ENCODE results near the gene PRR33. TPM values are rescaled to one million over a fixed set of nuclear protein-coding genes. Genes with fewer than 3 reads are reported as not detected.

The PRR33 gene
- total and polyA plus RNA-seq, 9 donors: 0.01 TPM; not detected in 8

DNA sequence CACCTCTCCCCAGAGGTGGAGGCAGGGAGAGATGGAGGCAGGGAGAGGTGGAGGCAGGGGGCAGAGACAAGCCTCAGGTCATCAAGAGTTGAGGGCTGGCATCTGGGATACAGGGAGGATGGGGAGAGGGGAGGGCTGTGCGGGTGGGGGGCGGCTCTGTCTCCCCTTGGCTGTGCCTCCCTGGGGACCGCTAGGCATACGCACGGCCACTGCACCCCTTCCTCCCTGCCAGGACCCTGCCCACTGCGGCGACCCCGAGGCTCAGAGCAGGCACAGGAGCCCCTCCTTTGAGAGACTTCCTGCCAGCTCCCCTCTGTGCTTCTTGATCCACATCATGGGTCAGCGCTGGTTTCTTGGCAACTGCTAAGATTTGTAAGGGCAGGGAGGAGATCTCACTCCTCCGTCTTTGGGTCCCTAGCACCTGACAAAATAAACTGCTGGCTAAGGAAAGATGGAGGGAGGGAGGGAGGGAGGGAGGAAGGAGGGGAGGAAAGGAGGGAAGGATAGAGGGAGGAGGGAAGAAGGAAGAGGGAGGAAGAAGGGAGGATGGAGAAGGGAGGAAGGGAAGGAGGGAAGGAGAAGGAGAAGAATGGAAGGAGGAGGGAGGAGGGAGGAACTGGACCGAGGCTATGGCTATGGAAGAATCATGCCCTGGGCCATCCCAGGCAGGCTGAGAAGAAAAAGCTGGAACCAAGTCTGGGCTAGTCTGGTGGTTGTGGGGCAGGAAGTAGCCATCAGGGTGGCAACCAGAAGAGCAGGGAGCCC, 18.5 kb downstream of the PRR33 start:
- 5 to 23% (median 13%) methylated on average over 6 to 11 of the region's 11 CpGs for WGBS, 3 donors

DNA sequence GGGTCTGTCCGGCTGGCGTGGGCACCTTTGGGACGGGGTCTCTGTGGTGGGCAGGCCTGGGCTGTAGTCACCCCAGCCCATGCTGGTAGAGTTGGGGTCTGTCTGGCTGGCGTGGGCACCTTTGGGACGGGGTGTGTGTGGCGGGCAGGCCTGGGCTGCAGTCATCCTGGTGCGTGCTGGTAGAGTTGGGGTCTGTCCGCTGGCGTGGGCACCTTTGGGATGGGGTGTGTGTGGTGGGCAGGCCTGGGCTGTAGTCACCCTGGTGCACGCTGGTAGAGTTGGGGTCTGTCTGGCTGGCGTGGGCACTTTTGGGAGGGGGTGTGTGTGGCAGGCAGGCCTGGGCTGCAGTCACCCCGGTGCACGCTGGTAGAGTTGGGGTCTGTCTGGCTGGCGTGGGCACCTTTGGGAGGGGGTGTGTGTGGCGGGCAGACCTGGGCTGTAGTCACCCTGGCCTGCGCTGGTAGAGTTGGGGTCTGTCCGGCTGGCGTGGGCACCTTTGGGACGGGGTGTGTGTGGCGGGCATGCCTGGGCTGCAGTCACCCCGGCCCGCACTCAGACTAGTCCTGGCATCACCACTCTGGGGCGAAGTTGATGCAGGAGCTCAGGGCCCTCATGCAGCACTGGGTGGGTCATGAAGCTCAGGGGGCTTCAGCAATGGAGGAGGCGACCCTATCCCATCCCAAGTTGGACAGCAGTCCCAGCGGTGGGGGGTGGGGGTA, 19.3 kb downstream of the PRR33 start:
- Histone ChIP-seq H3K4me1 (ENCODE audit: insufficient read depth) (peaks cover 2% of the 10 kb centered on the region), H3K36me3 (no peaks in the 10 kb centered on the region), H3K27ac (no peak overlapping the region), H3K27me3 (no peaks in the 10 kb centered on the region), H3K9me3 (no peaks in the 10 kb centered on the region), H3K4me3 (no peak overlapping the region)
- DNase-seq: peak in 2 of 5 donors; percentile 17 to 39
- TF ChIP-seq POLR2A (IDR thresholded peaks at IDR 0.05) (no peak), EP300 (IDR thresholded peaks at IDR 0.05) (no peak)
- TF ChIP-seq, protein P1, sequence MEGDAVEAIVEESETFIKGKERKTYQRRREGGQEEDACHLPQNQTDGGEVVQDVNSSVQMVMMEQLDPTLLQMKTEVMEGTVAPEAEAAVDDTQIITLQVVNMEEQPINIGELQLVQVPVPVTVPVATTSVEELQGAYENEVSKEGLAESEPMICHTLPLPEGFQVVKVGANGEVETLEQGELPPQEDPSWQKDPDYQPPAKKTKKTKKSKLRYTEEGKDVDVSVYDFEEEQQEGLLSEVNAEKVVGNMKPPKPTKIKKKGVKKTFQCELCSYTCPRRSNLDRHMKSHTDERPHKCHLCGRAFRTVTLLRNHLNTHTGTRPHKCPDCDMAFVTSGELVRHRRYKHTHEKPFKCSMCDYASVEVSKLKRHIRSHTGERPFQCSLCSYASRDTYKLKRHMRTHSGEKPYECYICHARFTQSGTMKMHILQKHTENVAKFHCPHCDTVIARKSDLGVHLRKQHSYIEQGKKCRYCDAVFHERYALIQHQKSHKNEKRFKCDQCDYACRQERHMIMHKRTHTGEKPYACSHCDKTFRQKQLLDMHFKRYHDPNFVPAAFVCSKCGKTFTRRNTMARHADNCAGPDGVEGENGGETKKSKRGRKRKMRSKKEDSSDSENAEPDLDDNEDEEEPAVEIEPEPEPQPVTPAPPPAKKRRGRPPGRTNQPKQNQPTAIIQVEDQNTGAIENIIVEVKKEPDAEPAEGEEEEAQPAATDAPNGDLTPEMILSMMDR (IDR thresholded peaks at IDR 0.05): no peak
- intact Hi-C loops (cut with DNase I): no loop called here
- 80 to 87% (median 87%) methylated on average over 24 to 25 of the region's 25 CpGs for WGBS, 3 donors

More for the DNA sequence above, 18.5 kb downstream of the PRR33 start:
- H3K27ac ChIP-seq: no peak overlapping the region
- peaks cover 2% of the 10 kb centered on the region for H3K4me1 ChIP-seq (ENCODE audit: insufficient read depth)
- intact Hi-C loops (cut with DNase I): no loop called here
- TF ChIP-seq POLR2A (IDR thresholded peaks at IDR 0.05) (no peak), EP300 (IDR thresholded peaks at IDR 0.05) (no peak)
- TF ChIP-seq, protein P1 (IDR thresholded peaks at IDR 0.05): no peak
- no peaks in the 10 kb centered on the region for H3K36me3 ChIP-seq
- H3K4me3 ChIP-seq: no peak overlapping the region
- H3K27me3 ChIP-seq: no peaks in the 10 kb centered on the region
- no peaks in the 10 kb centered on the region for H3K9me3 ChIP-seq
- DNase-seq: peak in 2 of 5 donors; percentile 20 to 50

GRCh38 chr11:1871531-1871930, 20.2 kb downstream of the PRR33 start:
- peaks cover 2% of the 10 kb centered on the region for H3K4me1 ChIP-seq (ENCODE audit: insufficient read depth)

GRCh38 chr11:1870721-1871466, 20.8 kb downstream of the PRR33 start:
- Histone ChIP-seq H3K9me3 (no peaks in the 10 kb centered on the region), H3K4me1 (ENCODE audit: insufficient read depth) (peaks cover 2% of the 10 kb centered on the region), H3K4me3 (peak overlapping the region; percentile 14), H3K27ac (no peak overlapping the region), H3K36me3 (no peaks in the 10 kb centered on the region), H3K27me3 (no peaks in the 10 kb centered on the region)
- TF ChIP-seq POLR2A (IDR thresholded peaks at IDR 0.05) (no peak), EP300 (IDR thresholded peaks at IDR 0.05) (no peak)
- TF ChIP-seq, protein P1 (IDR thresholded peaks at IDR 0.05): no peak
- no peak for DNase-seq
- 18 to 39% (median 25%) methylated on average over 49 to 50 of the region's 50 CpGs for WGBS, 3 donors
- intact Hi-C loops (cut with DNase I): no loop called here

More at GRCh38 chr11:1871531-1871930, 20.2 kb downstream of the PRR33 start:
- WGBS, 3 donors: 79 to 91% (median 86%) methylated on average over 11 to 15 of the region's 15 CpGs
- no peaks in the 10 kb centered on the region for H3K36me3 ChIP-seq
- H3K4me3 ChIP-seq: peak overlapping the region; percentile 14
- no peaks in the 10 kb centered on the region for H3K27me3 ChIP-seq
- intact Hi-C loops (cut with DNase I): no loop called here
- TF ChIP-seq POLR2A (IDR thresholded peaks at IDR 0.05) (no peak), EP300 (IDR thresholded peaks at IDR 0.05) (no peak)
- TF ChIP-seq, protein P1 (IDR thresholded peaks at IDR 0.05): no peak
- H3K9me3 ChIP-seq: no peaks in the 10 kb centered on the region
- H3K27ac ChIP-seq: no peak overlapping the region
- DNase-seq: peak in 1 of 5 donors; percentile 15
